H1 (cell line): ENCODE data around the gene ALOX5. TPM values are rescaled to one million over a fixed set of nuclear protein-coding genes. Genes with fewer than 3 reads are reported as not detected.

Experiments used
- CTCF ChIA-PET: fragments of 300-600 bp; sonication (Branson Sonifier 250); formaldehyde crosslinking; loops from one replicate; lab custom pipeline; 2021; ENCODE audit not compliant: partially characterized antibody; lab: Charles Lee
- POLR2A ChIA-PET: fragments of 300-600 bp; sonication (Branson Sonifier 250); formaldehyde crosslinking; loops from one replicate; lab custom pipeline; 2021; ENCODE audit warnings: inconsistent platforms; ENCODE audit not compliant: partially characterized antibody; lab: Charles Lee
- DNase-seq, 2 experiments: peaks; one replicate each; pipeline versions ENCODE4 v3.0.0 to v3.0.0-alpha.2; 2010 to 2022; ENCODE audit warnings: low spot score in 2 of 2, low read depth in 1 of 2, mixed read lengths in 1 of 2
- FAIRE-seq: peaks from 2 replicates; lab custom pipeline; 2011; peaks lifted over from hg19 to GRCh38; lab: Jason Lieb, UNC
- H2AFZ ChIP-seq: 2 replicates; pipeline ENCODE4 v1.8.1; 2012; ENCODE audit warnings: low read length, inconsistent platforms
- H2AK5ac ChIP-seq: 2 replicates; pipeline ENCODE4 v1.6.1; 2013; ENCODE audit warnings: low read depth, low read length
- H2BK120ac ChIP-seq: replicated peaks from 2 replicates; pipeline ENCODE3; 2013; ENCODE audit warnings: low read depth, low read length, inconsistent platforms
- H2BK12ac ChIP-seq: 2 replicates; pipeline ENCODE4 v1.6.1; 2013; ENCODE audit warnings: low read depth, low read length
- H2BK15ac ChIP-seq: 2 replicates; pipeline ENCODE4 v1.6.1; 2013; ENCODE audit warnings: low read length
- H2BK20ac ChIP-seq: 2 replicates; pipeline ENCODE4 v1.6.1; 2013; ENCODE audit warnings: low read length
- H2BK5ac ChIP-seq: 2 replicates; pipeline ENCODE4 v1.6.1; 2013; ENCODE audit warnings: low read depth, low read length
- H3K14ac ChIP-seq: 2 replicates; pipeline ENCODE4 v1.6.1; 2013; ENCODE audit warnings: inconsistent platforms; ENCODE audit not compliant: insufficient read length
- H3K18ac ChIP-seq: 2 replicates; pipeline ENCODE4 v1.6.1; 2013; ENCODE audit warnings: low read length; ENCODE audit errors: extremely low read depth
- H3K23ac ChIP-seq: 2 replicates; pipeline ENCODE4 v1.6.1; 2013; ENCODE audit warnings: inconsistent platforms; ENCODE audit not compliant: insufficient read length
- H3K23me2 ChIP-seq: 2 replicates; pipeline ENCODE4 v1.6.1; 2013; ENCODE audit warnings: low read depth, low read length
- H3K27ac ChIP-seq: 2 replicates; pipeline ENCODE4 v1.6.1; 2011; ENCODE audit warnings: low read depth, low read length, inconsistent platforms
- H3K27me3 ChIP-seq, 4 experiments: replicated peaks in 1 of 4; 1 replicate in 1 of 4; 2 replicates in 3 of 4; pipeline versions ENCODE4 v1.6.1 to v1.8.1; 2011 to 2013; ENCODE audit warnings: low read length in 3 of 4, mild to moderate bottlenecking in 3 of 4, inconsistent platforms in 2 of 4, mixed read lengths in 2 of 4, moderate library complexity in 1 of 4; ENCODE audit not compliant: control insufficient read depth in 3 of 4, insufficient read depth in 3 of 4; ENCODE audit errors: extremely low read depth in 1 of 4
- H3K36me3 ChIP-seq, 4 experiments: 2 replicates each; pipeline versions ENCODE4 v1.6.1 to v1.8.1; 2011 to 2013; ENCODE audit warnings: mild to moderate bottlenecking in 4 of 4, low read length in 3 of 4, moderate library complexity in 2 of 4, control low read depth in 1 of 4, inconsistent platforms in 1 of 4; ENCODE audit not compliant: insufficient read depth in 4 of 4, control insufficient read depth in 2 of 4
- H3K4ac ChIP-seq: replicated peaks from 2 replicates; pipeline ENCODE3; 2013; ENCODE audit warnings: low read length, low read depth, mixed read lengths, inconsistent platforms; ENCODE audit not compliant: insufficient read length
- H3K4me1 ChIP-seq, 4 experiments: replicated peaks in 1 of 4; 1 replicate in 1 of 4; 2 replicates in 3 of 4; pipeline versions ENCODE4 v1.6.1 to v1.8.1; 2011 to 2013; ENCODE audit warnings: low read length in 3 of 4, inconsistent platforms in 2 of 4, mixed read lengths in 1 of 4; ENCODE audit not compliant: insufficient read depth in 4 of 4, control insufficient read depth in 3 of 4
- H3K4me2 ChIP-seq, 2 experiments: 2 replicates each; pipeline versions ENCODE4 v1.6.1 to v1.8.1; 2011 to 2013; ENCODE audit warnings: low read depth in 2 of 2, low read length in 2 of 2, control low read depth in 1 of 2, inconsistent platforms in 1 of 2, mild to moderate bottlenecking in 1 of 2; ENCODE audit not compliant: insufficient read depth in 1 of 2
- H3K4me3 ChIP-seq, 4 experiments: fragments of 200-600, 300-600 bp in 1 of 4; sonication (generic), shearing (Covaris generic), sonication (Bioruptor Twin) in 1 of 4; 2 replicates each; pipeline versions ENCODE4 v1.5.1 to v1.8.1; 2011 to 2016; ENCODE audit warnings: low read length in 4 of 4, low read depth in 3 of 4, control low read depth in 2 of 4, inconsistent platforms in 2 of 4, mild to moderate bottlenecking in 2 of 4, mixed read lengths in 1 of 4, moderate library complexity in 1 of 4; ENCODE audit not compliant: insufficient read depth in 2 of 4; ENCODE audit errors: extremely low read depth in 1 of 4
- H3K56ac ChIP-seq: replicated peaks from 2 replicates; pipeline ENCODE3; 2013; ENCODE audit warnings: low read depth, mild to moderate bottlenecking, mixed read lengths, low read length, inconsistent platforms; ENCODE audit not compliant: insufficient read length
- H3K79me1 ChIP-seq: 2 replicates; pipeline ENCODE4 v1.6.1; 2013; ENCODE audit warnings: low read depth, low read length, control low read depth
- H3K79me2 ChIP-seq, 2 experiments: 2 replicates each; pipeline versions ENCODE4 v1.6.1 to v1.8.1; 2012 to 2013; ENCODE audit warnings: low read length in 2 of 2, mild to moderate bottlenecking in 2 of 2, inconsistent platforms in 1 of 2; ENCODE audit not compliant: insufficient read depth in 2 of 2, control insufficient read depth in 1 of 2
- H3K9ac ChIP-seq, 4 experiments: replicated peaks in 1 of 4; 1 replicate in 1 of 4; 2 replicates in 3 of 4; pipeline versions ENCODE4 v1.6.1 to v1.8.1; 2011 to 2013; ENCODE audit warnings: low read depth in 3 of 4, low read length in 3 of 4, control low read depth in 2 of 4, mild to moderate bottlenecking in 2 of 4, moderate library complexity in 2 of 4, inconsistent platforms in 1 of 4; ENCODE audit errors: extremely low read depth in 1 of 4
- H3K9me3 ChIP-seq, 2 experiments: 2 replicates each; pipeline versions ENCODE4 v1.6.1 to v1.8.1; 2012 to 2013; ENCODE audit warnings: mild to moderate bottlenecking in 2 of 2, moderate library complexity in 2 of 2, control low read depth in 1 of 2, inconsistent platforms in 1 of 2, low read depth in 1 of 2, low read length in 1 of 2, mixed read lengths in 1 of 2; ENCODE audit not compliant: insufficient read depth in 2 of 2
- H4K20me1 ChIP-seq, 2 experiments: replicated peaks in 1 of 2; 2 replicates each; pipeline versions ENCODE3 to v1.8.1; 2011 to 2013; ENCODE audit warnings: inconsistent platforms in 2 of 2, low read length in 2 of 2, mild to moderate bottlenecking in 1 of 2; ENCODE audit not compliant: insufficient read depth in 2 of 2, control insufficient read depth in 1 of 2
- H4K5ac ChIP-seq: 2 replicates; pipeline ENCODE4 v1.6.1; 2013; ENCODE audit warnings: low read length, low read depth, mixed read lengths, inconsistent platforms; ENCODE audit not compliant: insufficient read length
- H4K8ac ChIP-seq: 2 replicates; pipeline ENCODE4 v1.8.0; 2013; ENCODE audit warnings: mild to moderate bottlenecking, moderate library complexity, low read length, inconsistent platforms; ENCODE audit not compliant: insufficient read depth; ENCODE audit errors: extremely low read depth
- H4K91ac ChIP-seq: replicated peaks from 2 replicates; pipeline ENCODE3; 2013; ENCODE audit warnings: low read length, mixed read lengths, inconsistent platforms; ENCODE audit not compliant: insufficient read length
- CTBP2 ChIP-seq: IDR thresholded peaks from 2 replicates; pipeline ENCODE4 v1.7.0; 2011; ENCODE audit warnings: borderline replicate concordance, mild to moderate bottlenecking, moderate library complexity, mixed read lengths, low read length; ENCODE audit not compliant: insufficient read depth, insufficient read length
- EP300 ChIP-seq, 2 experiments: IDR thresholded peaks; 1 replicate in 1 of 2; 2 replicates in 1 of 2; pipeline ENCODE4 v1.6.1; 2011 to 2012; ENCODE audit warnings: low read depth in 2 of 2, low read length in 2 of 2, mild to moderate bottlenecking in 2 of 2, borderline replicate concordance in 1 of 2, inconsistent platforms in 1 of 2, moderate library complexity in 1 of 2
- EZH2 ChIP-seq: fragments of 200-600 bp; sonication (generic); IDR thresholded peaks from 2 replicates; pipeline ENCODE4 v1.7.1; 2012; ENCODE audit warnings: low read depth, mild to moderate bottlenecking, moderate library complexity, low read length, inconsistent platforms; ENCODE audit not compliant: severe bottlenecking
- FOSL1 ChIP-seq: IDR thresholded peaks from 2 replicates; pipeline ENCODE4 v1.6.1; 2011; ENCODE audit warnings: mild to moderate bottlenecking, low read depth, low read length, moderate library complexity; ENCODE audit not compliant: insufficient read depth
- GTF2F1 ChIP-seq: IDR thresholded peaks from 2 replicates; pipeline ENCODE4 v1.6.1; 2012; ENCODE audit warnings: low read depth, low read length, improper control_type of control experiment, borderline replicate concordance
- KDM4A ChIP-seq: IDR thresholded peaks from one replicate; pipeline ENCODE4 v1.7.1; 2012; ENCODE audit warnings: low read depth, mild to moderate bottlenecking, moderate library complexity, low read length, inconsistent platforms; ENCODE audit not compliant: severe bottlenecking
- RAD21 ChIP-seq, 2 experiments: IDR thresholded peaks in 1 of 2; conservative IDR thresholded peaks in 1 of 2; 2 replicates each; pipeline ENCODE4 v1.6.1; 2011; ENCODE audit warnings: low read depth in 2 of 2, low read length in 2 of 2, improper control_type of control experiment in 1 of 2, inconsistent platforms in 1 of 2, mild to moderate bottlenecking in 1 of 2, moderate library complexity in 1 of 2
- RNF2 ChIP-seq: fragments of 200-900, 300-1000 bp; sonication (generic); IDR thresholded peaks from 2 replicates; pipeline ENCODE4 v1.7.1; 2016; ENCODE audit warnings: borderline replicate concordance, low read depth, mild to moderate bottlenecking, antibody characterized with exemption, low read length; ENCODE audit not compliant: poor library complexity, severe bottlenecking; ENCODE audit errors: missing control alignments
- SP2 ChIP-seq: IDR thresholded peaks from 2 replicates; pipeline ENCODE4 v1.6.1; 2012; ENCODE audit warnings: mild to moderate bottlenecking, low read length, inconsistent platforms
- SRF ChIP-seq: IDR thresholded peaks from 2 replicates; pipeline ENCODE4 v1.6.1; 2011; ENCODE audit warnings: mild to moderate bottlenecking, low read depth, low read length, moderate library complexity
- TAF1 ChIP-seq: IDR thresholded peaks from 2 replicates; pipeline ENCODE4 v1.6.1; 2011; ENCODE audit warnings: mild to moderate bottlenecking, low read depth, low read length
- TEAD4 ChIP-seq: IDR thresholded peaks from 2 replicates; pipeline ENCODE4 v1.6.1; 2012; ENCODE audit warnings: low read depth, low read length, inconsistent platforms, mixed read lengths
- WGBS, 2 experiments: shearing (Covaris generic) in 1 of 2; methylation state at CpG; one replicate each; pipeline versions ENCODE4 v1.1.6 to v1.1.7; 2013 to 2015; ENCODE audit warnings: low lambda C conversion rate in 2 of 2, mixed read lengths in 2 of 2, inconsistent platforms in 1 of 2, low coverage in 1 of 2, missing lambda C conversion rate in 1 of 2; ENCODE audit not compliant: insufficient replicate concordance in 2 of 2, insufficient coverage in 1 of 2, insufficient read length in 1 of 2; ENCODE audit errors: extremely low coverage in 1 of 2, missing lambda C conversion rate in 1 of 2; 5-methylcytosine and 5-hydroxymethylcytosine counted together
- polyA plus RNA-seq, 7 experiments: library from polyadenylated mRNA; depleted of rRNA in 3 of 7; stranded (reverse) in 5 of 7; unstranded in 2 of 7; fragments of >200 nt in 5 of 7; fragments of 200-250 nt in 2 of 7; gene quantifications; 1 replicate in 5 of 7; 2 replicates in 1 of 7; 4 replicates in 1 of 7; pipeline versions ENCODE4 v1.2.1 to v1.2.3, GENCODE V29; 2011 to 2013; ENCODE audit warnings: missing spikeins in 2 of 7, mixed read lengths in 2 of 7
- total RNA-seq: library from RNA; stranded (reverse); fragmentation: NEBNext Ultra II Directional; extraction: Animal tissue kit (Norgen Biotek cat#: 25700); gene quantifications from 2 replicates; pipeline ENCODE4 v1.2.1, GENCODE V29; 2021

ALOX5 gene
- total and polyA plus RNA-seq, 2 of the 8 experiments (the other 6 are each of a cell fraction or from before 2014, with no cell fraction given), result 1.6 to 3.8 TPM

DNA sequence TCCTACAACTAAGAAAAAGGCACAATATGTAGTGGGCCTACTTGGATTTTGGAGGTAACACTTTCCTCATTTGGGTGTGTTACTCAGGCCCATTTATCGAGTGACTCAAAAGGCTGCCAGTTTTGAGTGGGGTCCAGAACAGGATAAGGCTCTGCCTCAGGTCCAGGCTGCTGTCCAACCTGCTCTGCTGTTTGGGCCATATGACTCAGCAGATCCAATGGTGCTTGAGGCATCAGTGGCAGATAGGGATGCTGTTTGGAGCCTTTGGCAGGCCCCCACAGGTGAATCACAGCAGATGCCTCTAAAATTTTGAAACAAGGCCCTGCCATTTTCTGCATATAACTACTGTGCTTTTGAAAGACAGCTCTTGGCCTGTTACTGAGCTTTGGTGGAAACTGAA is 34.1 kb upstream of the ALOX5 start:
- Histone ChIP-seq H4K5ac (no peak overlapping the region), H3K4ac (no peak overlapping the region), H3K36me3 (no peaks in the 10 kb centered on the region; a peak in 1 of 8 replicates), H3K79me2 (no peaks in the 10 kb centered on the region), H2BK120ac (no peak overlapping the region), H3K23me2 (no peaks in the 10 kb centered on the region), H2AFZ (no peak overlapping the region), H4K8ac (no peak overlapping the region), H3K4me2 (no peak overlapping the region), H3K4me1 (no peaks in the 10 kb centered on the region), H3K9ac (no peak overlapping the region), H2BK20ac (no peak overlapping the region), H3K27me3 (no peaks in the 10 kb centered on the region), H2BK12ac (no peak overlapping the region), H2AK5ac (no peak overlapping the region), H3K4me3 (no peak overlapping the region), H3K14ac (no peak overlapping the region), H2BK5ac (no peak overlapping the region), H2BK15ac (no peak overlapping the region), H4K20me1 (no peaks in the 10 kb centered on the region), H3K27ac (no peak overlapping the region), H4K91ac (no peak overlapping the region), H3K56ac (no peak overlapping the region), H3K23ac (no peak overlapping the region), H3K79me1 (no peaks in the 10 kb centered on the region), H3K9me3 (peaks cover 5 to 14% of the 10 kb centered on the region in 2 experiments; a peak in 2 of 4 replicates), H3K18ac (no peak overlapping the region)
- FAIRE-seq (no peak), DNase-seq (no peak)
- WGBS, 2 experiments, result 92% methylated on average over 1 of the region's 1 CpG; no CpG with 5 or more reads in 1 of the 2 experiments
- ChIA-PET CTCF (no interaction called here), POLR2A (no interaction called here)
- no peak for TF ChIP-seq SRF
- TF ChIP-seq GTF2F1, result no peak
- no peak for TF ChIP-seq RAD21 (IDR thresholded peaks at IDR 0.05 in 1 of 2, conservative IDR thresholded peaks at IDR 0.05 in 1 of 2; ENCODE audit: low read depth in 2 of 2, low read length in 2 of 2)
- no peak for TF ChIP-seq KDM4A
- TF ChIP-seq TAF1, result no peak
- TF ChIP-seq CTBP2, result no peak
- no peak for TF ChIP-seq RNF2
- no peak for TF ChIP-seq TEAD4
- TF ChIP-seq EZH2, result no peak
- TF ChIP-seq SP2, result no peak
- no peak for TF ChIP-seq EP300 (IDR thresholded peaks at IDR 0.05; ENCODE audit: borderline replicate concordance in 1 of 2, low read depth in 2 of 2, low read length in 2 of 2)
- no peak for TF ChIP-seq FOSL1
